Fibroblast of the aortic adventitia (primary cell): Measurements from ENCODE around the gene MAGI3. TPM values are rescaled to one million over a fixed set of nuclear protein-coding genes. Genes with fewer than 3 reads are reported as not detected.
"Not testable (repeated sequence)": the region's sequence is repeated elsewhere in the genome, so short reads cannot be mapped to it uniquely, and the experiment has no call there.

Source experiments
- DNase-seq: peaks from one replicate; pipeline ENCODE4 v3.0.0-alpha.2; 2010; ENCODE audit warnings: low read depth
- H3K4me3 ChIP-seq: 2 replicates; pipeline ENCODE4 v1.5.1; 2011; ENCODE audit warnings: low read depth, mild to moderate bottlenecking, control low read depth, low read length, moderate library complexity
- CTCF ChIP-seq: IDR thresholded peaks from 2 replicates; pipeline ENCODE4 v1.5.1; 2011; ENCODE audit warnings: mild to moderate bottlenecking, low read length, control low read depth, inconsistent platforms; ENCODE audit not compliant: insufficient read depth
- total RNA-seq: library from RNA; depleted of rRNA; stranded (reverse); fragments of >200 nt; gene quantifications from 2 replicates; pipeline ENCODE4 v1.2.3, GENCODE V29; 2012; ENCODE audit warnings: low replicate concordance

Gene MAGI3
- total RNA-seq, 1 donor, result 16.1 TPM

GRCh38 chr1:113409363-113409762, 19.0 kb downstream of the MAGI3 start:
- no peak overlapping the region for H3K4me3 ChIP-seq
- no peak for TF ChIP-seq CTCF
- no peak for DNase-seq

GRCh38 chr1:113412020-113412419, 21.7 kb downstream of the MAGI3 start:
- DNase-seq, H3K4me3 ChIP-seq: not testable (repeated sequence)

GRCh38 chr1:113415310-113416070, 25.2 kb downstream of the MAGI3 start:
- peak; percentile 23 for DNase-seq
- no peak overlapping the region for H3K4me3 ChIP-seq
- no peak for TF ChIP-seq CTCF

GRCh38 chr1:113416071-113416470, 25.8 kb downstream of the MAGI3 start:
- not testable (repeated sequence) for H3K4me3 ChIP-seq, DNase-seq

- no peak for TF ChIP-seq CTCF
- H3K4me3 ChIP-seq, result no peak overlapping the region
- no peak for DNase-seq
These were observed 26.2 kb downstream of the MAGI3 start for GRCh38 chr1:113416496-113416895.

GRCh38 chr1:113422315-113423068, 32.2 kb downstream of the MAGI3 start:
- DNase-seq, result no peak
- H3K4me3 ChIP-seq, result no peak overlapping the region
- TF ChIP-seq CTCF, result no peak

GRCh38 chr1:113423826-113424225, 33.5 kb downstream of the MAGI3 start:
- no peak for TF ChIP-seq CTCF
- no peak overlapping the region for H3K4me3 ChIP-seq
- DNase-seq, result no peak
